NCI-H1105 treated with DMSO at 0.1 percent for 48 hours (cell line): ENCODE results near the gene PSMA4.
A peak's percentile ranks its signal among the peaks of the same experiment; 100 is the strongest.
"Not testable (repeated sequence)": the region's sequence is repeated elsewhere in the genome, so short reads cannot be mapped to it uniquely, and the experiment has no call there.

Experiments used
- DNase-seq: peaks from one replicate; lab custom pipeline; 2025; lab: John Stamatoyannopoulos, UW

Gene PSMA4

GRCh38 chr15:78540141-78540870 lies at the start of gene PSMA4:
Gene PSMA4, plus strand, starts transcription at chr15:78540444. Its CDS starts 1,484 bp downstream, at chr15:78541928.
- peak; percentile 62 for DNase-seq

- DNase-seq: no peak
Observed at GRCh38 chr15:78492872-78493271, 47.4 kb upstream of the PSMA4 start.

DNA sequence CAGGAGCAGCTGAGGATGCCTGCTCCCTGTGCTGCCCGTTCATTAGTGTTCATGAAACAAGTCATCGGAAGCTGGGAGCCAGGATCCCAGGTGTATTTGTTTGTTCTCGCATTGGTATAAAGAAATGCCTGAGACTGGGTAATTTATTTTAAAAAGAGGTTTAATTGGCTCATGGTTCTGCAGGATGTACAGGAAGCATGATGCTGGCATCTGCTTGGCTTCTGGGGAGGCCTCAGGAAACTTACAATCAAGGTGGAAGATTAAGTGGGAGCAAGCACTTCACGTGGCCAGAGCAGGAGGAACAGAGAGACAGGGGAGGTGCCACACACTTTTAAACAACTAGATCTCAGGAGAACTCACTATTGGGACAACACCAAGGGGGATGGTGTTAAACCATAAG lies 38.4 kb upstream of the PSMA4 start:
- DNase-seq: no peak

DNA sequence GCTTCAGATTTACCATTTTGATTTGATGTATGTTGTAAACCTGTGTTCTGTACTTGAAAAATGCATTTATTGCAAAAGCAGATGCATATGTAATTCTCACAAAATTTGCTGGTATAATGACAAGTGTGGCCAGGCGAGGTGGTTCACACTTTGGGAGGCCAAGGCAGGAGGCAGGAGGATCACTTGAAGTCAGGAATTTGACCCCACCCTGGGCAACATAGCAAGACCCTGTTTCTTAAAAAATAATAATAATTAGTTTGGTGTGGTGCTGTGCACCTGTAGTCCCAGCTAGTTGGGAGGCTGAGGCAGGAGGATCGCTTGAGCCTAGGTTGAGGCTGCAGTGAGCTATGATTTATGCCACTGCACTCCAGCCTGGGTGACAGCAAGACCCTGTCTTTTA lies 37.6 kb upstream of the PSMA4 start:
- DNase-seq: no peak

DNA sequence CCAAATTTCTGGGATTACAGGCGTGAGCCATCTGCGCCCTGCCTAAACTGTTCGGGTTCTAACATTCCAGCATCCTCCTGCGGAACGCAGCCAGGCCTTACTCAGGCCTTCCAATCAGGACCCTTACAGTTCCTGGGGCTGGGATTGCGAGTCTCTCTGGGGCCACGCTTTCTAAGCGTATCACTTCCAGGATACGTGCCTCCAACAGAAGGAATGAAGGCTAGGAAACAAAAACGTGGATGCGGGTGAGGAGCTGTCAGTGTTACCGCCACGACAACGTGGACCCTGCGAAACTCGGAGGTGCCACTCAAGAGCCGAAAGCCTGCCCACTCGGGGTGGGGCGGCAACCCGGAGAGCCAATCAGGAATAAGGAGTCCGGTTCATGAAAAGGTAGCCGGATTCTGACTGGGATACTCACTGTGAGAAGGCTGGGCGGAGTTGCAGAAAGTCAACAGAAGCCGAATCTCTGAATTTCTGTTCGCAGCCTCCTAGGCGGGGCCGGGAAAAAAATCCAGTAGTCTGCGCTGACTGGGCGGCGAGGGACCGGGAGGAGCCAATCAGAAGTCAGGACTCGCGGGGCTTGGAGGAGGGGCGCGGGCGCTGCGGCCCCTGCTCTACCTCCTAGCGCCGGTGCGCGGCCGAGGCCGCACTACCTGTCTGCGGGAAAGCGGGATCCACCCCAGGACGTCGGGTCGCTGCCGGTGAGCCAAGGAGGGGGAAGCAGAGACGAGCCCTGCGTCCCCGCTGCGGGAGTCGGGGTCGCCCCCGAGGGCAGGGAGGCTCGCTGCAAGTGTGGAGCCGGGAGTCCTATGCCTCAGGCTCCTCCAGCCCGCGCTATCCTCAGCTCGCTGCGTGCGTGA lies 33.0 kb upstream of the PSMA4 start, which contains the start of gene HYKK:
TSS of gene HYKK (plus strand) at position 607 of the 860 bp plus-strand sequence. CDS start 5,512 bp downstream, outside the sequence.
- peak; percentile 90 for DNase-seq

GRCh38 chr15:78507831-78508160 lies 32.4 kb upstream of the PSMA4 start:
- DNase-seq: no peak

DNA sequence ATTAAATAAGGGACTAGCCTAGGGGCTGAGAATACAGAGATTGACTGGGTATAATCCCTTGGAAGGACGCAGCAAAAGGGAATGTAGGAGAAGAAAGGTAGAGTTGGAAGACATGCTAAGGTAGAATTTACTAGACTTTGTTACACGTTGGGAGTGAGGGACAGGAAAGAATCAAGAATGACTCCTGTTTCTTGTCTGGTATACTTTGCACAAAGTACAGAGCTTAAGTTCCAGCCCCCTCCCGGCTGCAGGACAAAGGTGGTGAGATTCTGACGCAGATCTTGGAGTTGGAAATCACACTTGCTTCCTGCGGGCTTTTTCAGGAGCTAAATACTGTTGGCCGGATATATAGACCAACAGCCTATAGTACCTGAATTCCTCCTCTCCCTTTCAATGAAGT lies 32.0 kb upstream of the PSMA4 start:
- no peak for DNase-seq

DNA sequence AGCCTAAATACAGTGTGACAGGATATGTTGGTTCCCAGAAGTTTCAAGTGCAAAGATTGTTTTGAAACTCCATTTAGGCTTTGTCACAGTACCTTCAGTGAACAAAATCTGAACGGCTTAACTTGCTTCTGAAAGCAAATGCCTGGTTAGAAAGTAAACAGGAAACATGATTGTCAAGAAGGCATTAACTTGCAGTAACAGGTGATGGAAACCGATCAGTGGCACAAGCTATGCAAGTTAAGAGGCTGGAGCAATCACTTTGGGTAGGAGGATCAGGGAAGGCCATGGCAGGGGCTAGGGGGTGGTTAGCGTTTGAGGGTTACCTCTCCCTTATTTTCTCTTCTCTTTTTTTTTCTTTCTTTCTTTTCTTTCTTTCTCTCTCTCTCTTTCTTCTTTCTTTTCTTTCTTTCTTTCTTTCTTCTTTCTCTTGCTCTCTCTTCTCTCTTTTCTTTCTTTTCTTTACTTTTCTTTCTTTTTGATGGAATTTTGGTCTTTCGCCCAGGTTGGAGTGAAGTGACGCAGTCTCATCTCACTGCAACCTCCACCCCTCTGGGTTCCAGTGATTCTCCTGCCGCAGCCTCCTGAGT lies 30.4 kb upstream of the PSMA4 start:
- DNase-seq: no peak

GRCh38 chr15:78520035-78520434 lies 20.2 kb upstream of the PSMA4 start:
- DNase-seq: not testable (repeated sequence)

DNA sequence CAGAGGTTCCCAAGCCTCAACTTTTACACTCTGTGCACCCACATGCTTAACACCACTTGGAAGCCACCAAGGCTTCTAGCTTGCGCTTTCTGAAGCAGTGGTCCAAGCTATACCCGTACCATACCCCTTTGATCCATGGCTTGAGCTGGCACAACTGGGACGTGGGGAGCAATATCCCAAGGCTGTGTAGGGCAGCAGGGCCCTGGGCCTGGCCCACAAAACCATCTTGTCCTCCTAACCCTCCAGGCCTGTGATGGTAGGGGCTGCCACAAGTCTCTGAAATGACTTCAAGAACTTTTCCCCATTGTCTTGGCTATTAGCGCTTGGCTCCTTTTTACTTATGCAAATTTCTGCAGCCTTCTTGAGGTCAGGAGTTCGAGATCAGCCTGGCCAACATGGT lies 16.0 kb upstream of the PSMA4 start:
- no peak for DNase-seq

DNA sequence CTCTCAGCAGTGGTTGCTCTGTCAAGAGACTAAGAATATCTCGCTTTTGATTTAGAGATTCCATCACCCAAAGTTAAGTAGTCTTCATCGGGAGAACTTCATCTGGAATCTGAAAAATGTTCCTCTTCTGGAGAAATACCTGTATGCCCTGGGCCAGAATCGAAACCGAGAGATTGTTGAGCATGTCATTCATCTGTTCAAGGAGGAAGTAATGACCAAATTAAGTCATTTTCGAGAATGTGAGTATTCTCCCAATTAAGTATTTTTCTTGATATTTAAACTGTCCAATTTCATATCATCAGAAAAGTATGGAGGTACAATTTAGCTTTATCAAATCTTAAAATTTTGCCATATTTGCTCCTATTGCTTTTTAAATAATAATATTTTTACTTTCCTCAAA lies 12.9 kb upstream of the PSMA4 start:
- DNase-seq: no peak

- DNase-seq: no peak
Observed at GRCh38 chr15:78533331-78533730, 6.9 kb upstream of the PSMA4 start.

DNA sequence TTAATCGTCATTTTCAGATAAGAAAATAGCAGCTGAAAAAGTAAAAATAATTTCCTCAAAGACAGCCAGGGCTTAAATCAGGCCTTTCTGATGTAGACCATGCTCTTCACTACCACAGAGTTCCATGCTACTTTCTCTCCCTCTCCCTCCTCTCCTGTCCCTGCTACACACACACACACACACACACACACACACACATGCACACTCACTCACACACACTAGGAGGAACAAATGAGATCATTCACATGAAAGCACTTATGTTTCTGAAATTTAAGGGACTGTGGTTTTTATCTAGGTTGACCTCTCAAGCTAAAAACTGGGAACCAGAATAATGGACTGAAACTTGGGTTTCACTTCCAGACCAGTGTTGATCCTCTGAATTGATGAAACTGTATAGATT lies 4.1 kb upstream of the PSMA4 start:
- no peak for DNase-seq

GRCh38 chr15:78537266-78537905 lies 2.9 kb upstream of the PSMA4 start:
- DNase-seq: no peak

- no peak for DNase-seq
Observed at GRCh38 chr15:78538358-78538757, 1.9 kb upstream of the PSMA4 start.

- DNase-seq: not testable (repeated sequence)
Observed at GRCh38 chr15:78539464-78540140, 642 bp upstream of the PSMA4 start.

- DNase-seq: no peak
Observed at GRCh38 chr15:78540871-78541743, 863 bp downstream of the PSMA4 start.

DNA sequence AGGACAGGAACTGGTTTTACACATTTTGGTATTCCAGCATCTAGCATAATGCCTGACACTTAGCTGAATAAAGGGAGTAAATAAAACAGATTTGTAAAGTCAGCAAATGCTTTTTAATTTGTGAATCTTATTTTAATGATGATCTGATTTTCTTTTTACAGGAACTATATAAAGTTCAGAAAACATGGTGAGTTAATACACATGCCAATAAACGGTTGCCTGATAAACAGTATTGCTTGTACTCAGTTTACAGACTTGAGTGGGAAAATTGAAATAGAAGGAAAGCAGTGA lies 1.4 kb downstream of the PSMA4 start:
- no peak for DNase-seq

DNA sequence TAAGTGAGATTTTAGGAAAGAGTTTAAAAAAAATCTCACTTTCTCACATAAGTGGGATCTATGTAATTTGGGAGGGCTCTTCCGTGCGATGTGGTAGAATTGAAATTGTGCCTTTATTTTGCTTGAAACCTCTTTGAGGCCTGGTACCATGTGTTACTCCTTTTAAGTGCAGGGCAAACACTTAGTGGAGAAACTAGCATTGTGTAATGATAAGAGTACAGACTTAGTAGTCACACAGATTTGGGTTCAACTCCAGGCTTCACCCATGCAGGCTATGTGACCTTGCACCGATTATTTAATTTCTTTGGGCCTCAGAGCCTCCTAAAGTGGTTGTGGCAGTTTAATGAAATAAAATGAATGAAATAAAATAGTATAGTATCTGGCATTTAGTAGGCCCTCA lies 2.4 kb downstream of the PSMA4 start:
- DNase-seq: no peak

- no peak for DNase-seq
Observed at GRCh38 chr15:78550194-78550593, 9.9 kb downstream of the PSMA4 start.

DNA sequence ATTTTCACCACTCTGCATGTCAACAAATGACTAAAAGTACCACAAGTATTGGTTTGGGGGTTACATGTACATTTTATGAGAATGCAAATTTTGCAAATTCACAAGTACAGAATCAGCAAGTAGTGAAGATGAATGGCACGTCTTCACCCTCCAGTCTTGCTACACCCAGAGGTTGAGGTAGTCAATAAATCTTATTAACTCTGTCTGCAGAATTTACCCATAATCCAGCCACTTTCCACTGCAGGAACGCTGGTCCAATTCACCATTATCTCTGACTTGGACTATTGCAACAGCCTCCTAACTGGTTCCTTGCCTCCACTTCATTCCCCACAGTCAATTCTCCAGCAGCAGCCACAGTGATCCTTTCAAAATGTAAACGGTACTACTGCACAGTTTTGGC lies 10.6 kb downstream of the PSMA4 start:
- DNase-seq: no peak
